HG02571 (cell line): ENCODE results near the gene SLC35B2.

Experiments used
- ATAC-seq: cut with Tn5 transposase; IDR thresholded peaks from one replicate; pipeline ENCODE4 v1.9.1; 2021; ENCODE audit warnings: mild to moderate bottlenecking, moderate library complexity; ENCODE audit not compliant: unreplicated experiment

SLC35B2 gene

DNA sequence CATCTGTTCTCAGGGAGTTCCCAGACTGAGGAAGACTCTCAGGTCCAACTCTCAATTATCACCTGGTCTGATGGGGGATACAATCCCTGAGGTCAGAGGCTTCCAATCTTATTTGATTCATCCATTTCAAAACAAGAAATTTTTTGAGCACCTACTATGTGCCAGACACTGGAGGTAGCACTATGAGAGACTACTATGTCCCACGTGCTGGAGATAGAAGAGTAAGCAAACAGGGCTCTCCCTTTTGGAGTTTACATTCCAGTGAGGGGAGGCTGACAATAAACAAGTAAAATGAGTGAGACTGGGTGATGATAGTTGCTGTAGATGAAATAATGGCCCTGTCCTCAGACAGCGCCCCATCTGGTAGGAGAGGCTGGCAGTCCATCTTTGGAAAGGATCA, 29.4 kb upstream of the SLC35B2 start:
- ATAC-seq = no peak

DNA sequence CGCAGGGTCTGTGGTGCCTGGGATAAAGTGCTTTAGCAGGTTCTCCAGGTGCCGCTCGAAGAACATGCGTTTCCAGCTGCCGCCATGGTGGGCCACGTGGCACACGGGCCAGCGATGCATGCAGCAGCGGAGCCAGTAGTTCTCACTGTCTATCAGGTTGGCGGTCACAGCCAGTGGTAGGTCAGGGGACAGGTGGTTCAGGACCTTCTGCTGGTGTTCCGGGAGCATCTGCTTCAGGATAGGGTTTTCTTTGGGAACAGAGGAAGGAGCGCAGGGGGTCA, 28.9 kb upstream of the SLC35B2 start:
- ATAC-seq = no peak

DNA sequence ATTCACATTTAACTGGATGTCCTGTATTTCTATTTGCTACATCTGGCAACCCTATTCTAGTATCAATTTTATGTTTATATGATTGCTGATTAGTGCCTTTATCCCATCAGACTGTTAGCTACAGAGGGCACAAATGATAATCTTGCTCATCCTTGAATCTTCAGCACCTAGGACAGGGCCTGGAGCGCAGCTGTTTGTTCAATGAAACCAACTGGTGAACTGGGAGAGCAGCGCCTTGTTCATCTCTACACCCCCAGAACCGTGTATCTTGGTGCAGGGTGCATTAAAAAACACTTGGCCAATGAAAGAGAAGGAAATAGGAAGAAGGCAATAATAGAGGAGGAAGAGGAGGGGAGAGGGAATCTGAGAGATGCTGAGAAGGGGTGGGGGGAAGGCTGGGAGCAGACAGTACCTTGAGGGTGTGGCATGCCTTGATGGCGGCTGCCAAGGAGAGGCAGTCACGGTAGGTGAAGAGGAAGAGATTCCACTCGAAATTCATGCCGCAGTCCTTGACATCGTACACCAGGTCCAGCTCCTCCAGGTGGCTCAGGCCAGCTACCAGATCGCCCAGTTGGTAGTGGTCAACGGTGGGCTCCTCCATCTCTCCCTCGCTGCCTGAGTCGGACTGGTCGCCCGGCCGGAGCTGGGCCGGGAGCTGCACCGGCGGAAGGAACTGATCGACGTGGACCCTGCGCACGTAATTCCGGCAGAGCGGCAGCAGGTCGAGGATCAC, 28.4 kb upstream of the SLC35B2 start:
- ATAC-seq = no peak

DNA sequence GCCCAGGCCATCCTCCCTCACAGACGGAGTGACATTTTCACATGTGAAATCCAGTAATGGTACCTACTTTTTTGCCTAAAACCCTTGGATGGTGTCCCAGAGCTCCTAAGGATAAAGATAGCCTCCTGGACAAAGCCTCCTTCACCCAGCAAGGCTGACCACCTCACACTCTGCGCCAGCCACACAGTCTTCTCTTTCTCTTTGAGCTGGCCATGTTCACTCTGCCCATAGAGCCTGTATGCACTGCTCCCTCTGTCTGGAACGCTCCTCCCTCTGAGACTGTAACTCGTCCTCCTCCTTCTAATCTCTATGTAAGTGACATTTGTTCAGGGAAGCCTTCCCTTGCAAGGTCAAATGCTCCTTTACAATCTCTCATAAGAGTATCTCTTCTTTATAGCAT, 27.5 kb upstream of the SLC35B2 start:
- ATAC-seq = no peak

DNA sequence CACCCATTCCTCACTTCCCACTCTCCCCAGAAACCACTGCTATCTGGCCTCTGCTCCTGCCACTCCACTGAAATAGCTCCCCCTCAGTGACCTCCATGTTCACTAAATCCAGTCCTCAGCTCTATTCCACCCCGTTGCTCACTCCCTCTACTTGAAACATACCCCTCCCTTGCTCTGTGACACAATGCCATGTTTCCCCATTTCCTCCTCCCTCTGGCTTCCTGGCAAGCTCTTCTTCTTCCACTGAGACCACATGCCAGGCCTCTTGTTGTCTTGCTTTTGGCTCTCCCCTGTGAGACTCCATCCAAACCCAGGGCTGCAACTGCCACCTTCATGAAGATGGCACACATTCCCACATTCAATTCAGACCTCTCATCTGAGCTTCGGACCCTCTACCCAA, 26.8 kb upstream of the SLC35B2 start:
- no peak for ATAC-seq

DNA sequence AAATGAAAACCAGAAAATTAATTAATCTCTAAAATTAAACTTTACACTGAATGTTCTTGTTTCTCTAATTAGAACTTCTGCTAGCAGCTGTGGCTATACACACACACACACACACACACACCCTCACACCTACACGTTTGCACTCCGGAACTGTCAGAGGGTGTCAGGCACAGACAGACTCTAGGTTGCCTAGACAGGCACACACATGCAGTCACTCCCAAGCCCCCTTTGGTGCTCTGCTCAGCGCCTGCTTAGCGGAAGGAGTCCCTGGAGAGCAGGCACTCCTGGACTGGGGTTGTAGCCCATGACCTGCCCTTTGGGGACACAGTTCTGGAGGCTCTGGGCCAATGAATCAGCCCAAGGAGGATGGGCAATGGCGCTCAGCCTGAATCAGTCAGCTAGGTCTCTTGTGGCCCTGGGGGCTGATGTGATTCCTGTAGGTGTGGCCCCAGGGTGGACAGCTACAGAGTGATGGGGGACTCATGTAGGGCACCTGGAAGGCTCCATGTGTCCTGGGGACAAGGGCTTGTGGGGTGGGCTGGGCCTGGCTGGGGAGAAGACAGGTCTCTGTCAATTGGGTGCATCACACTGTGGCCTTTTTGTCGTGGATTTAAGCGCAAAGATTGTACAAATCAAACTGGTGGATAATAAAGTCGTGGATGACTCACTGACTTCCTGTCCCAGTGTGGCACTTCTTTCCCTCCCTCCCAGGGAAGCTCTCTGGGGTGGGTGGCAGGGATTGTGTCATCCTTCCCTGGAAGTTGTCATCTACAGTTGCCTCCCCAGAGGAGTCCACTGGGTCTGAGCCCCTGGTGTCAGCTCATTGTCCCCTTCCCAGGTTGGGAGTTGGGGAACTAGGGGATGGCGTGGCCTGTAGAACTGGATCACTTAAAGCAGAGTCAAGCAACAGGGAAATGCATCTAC, 21.7 kb upstream of the SLC35B2 start:
- no peak for ATAC-seq

DNA sequence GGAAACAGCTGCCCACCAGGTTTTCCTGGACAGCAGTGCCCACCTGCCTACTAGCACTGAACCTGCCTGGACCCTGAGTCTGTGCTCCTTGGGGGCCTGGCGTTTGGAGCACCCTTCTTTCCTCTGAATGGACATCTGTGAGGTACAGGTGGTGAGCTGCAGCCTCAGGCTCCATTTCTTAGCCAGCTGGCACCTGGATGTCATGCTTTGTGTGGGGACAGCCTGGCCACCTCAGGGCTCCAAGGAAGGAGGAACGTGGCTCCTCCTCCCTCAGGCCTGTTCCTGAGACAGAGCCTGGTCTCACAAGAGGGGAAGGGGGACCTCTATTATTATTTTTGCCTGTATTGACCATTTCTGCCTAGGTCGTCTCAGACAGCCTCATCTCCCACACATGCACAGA, 21.0 kb upstream of the SLC35B2 start:
- no peak for ATAC-seq

DNA sequence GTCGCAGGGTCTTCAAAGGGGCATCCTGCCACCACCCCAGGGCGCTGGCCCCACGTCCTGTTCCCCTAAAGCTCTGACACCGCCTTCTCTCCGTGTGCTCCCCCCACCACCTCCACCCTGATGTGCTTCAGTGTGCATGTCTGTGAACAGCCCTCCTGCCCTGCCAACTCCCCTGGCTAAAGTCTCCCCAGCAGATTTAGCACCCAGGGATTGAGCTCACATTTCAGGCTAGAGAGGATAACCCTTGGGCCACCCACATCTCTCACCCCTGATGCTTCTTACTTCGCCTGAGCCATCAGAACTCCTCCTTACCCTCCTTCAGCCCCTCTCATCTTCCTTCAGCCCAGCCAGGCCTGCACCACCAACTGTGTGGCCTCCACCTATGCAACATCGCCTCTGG, 20.4 kb upstream of the SLC35B2 start:
- ATAC-seq = no peak

DNA sequence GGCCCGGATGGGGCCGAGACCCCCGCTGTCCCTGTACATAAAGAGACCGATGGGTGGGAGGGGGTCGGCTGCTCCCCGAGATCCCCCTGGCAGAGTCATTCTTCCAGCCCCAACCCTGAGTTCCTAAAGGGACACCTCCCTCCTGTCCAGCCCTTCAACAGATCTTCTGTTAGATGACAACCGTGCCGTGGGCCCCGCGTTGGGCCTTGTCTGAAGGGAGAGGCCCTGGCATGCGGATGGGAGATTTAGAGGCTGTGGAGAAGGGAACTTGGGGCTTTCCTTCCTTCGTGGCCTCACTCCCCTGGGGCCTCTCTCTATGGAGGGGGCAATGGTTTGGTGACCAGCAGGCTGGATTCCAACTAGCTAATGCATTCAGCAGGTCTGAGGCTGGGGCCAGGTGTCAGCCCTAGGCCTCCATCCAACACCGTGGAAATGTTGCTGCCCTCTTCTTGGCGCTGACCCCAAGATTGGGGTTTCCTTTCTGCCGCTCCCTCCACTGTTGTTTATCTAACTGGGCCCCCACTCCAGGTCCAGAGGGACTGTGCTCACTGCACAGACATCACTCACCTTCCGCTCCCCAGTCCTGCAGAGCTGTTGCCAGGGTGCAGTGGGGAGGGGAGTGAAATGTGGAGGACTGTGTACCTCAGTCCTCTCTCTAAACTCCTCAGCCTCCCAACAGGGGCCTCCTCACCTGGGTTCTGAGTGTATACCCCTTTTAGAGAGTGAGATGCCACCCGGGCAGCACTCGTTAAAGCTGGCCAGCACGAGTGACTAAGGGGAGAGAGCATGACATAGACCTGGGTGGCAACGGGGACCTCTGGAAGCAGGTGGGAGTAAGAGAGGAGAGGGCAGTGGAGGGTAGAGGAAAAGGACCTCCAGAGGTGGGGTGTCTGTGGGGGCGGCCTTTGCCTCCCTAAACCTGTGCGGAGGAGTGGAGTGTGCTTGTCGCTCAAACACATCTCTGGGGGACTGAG, 19.6 kb upstream of the SLC35B2 start:
- ATAC-seq = no peak

DNA sequence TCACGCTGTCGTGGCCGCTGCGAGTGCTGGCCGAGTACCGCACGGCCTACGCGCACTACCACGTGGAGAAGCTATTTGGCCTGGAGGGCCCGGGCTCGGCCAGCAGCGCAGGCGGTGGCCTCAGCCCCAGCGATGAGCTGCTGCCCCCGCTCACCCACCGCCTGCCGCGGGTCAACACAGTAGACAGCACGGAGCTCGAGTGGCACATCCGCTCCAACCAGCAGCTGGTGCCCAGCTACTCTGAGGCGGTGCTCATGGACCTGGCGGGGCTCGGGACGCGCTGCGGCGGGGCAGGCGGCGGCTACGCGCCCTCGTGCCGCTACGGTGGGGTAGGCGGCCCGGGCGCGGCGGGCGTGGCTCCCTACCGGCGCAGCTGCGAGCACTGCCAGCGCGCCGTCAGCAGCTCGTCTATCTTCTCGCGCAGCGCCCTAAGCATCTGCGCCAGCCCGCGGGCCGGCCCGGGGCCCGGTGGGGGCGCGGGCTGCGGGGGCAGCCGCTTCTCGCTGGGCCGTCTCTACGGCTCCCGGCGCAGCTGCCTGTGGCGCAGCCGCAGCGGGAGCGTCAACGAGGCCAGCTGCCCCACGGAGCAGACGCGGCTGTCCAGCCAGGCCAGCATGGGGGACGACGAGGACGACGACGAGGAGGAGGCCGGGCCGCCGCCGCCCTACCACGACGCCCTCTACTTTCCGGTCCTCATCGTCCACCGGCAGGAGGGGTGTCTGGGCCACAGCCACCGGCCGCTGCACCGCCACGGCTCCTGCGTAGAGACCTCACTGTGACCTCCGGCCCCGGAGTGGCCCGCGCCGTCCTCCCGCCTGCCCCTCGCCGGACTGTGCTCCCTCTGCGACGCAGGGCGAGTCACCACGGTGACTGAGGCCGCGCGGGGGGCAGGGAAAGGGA, 18.7 kb upstream of the SLC35B2 start:
- ATAC-seq = no peak

DNA sequence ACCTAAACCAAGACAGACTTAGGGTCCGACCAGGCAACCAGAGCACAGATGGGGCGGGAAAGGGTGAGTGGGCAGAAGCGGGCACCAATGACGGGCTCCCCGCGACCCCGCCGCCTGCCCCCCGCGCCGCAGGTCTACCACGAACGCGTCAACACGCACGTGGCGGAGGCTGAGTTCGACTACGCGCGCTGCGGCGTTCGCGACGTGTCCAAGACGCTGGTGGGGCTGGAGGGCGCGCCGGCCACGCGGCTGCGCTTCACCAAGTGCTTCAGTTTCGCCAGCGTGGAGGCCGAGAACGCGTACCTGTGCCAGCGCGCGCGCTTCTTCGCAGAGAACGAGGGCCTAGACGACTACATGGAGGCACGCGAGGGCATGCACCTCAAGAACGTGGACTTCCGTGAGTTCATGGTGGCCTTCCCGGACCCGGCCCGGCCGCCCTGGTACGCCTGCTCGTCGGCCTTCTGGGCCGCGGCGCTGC, 18.0 kb upstream of the SLC35B2 start:
- ATAC-seq = no peak

DNA sequence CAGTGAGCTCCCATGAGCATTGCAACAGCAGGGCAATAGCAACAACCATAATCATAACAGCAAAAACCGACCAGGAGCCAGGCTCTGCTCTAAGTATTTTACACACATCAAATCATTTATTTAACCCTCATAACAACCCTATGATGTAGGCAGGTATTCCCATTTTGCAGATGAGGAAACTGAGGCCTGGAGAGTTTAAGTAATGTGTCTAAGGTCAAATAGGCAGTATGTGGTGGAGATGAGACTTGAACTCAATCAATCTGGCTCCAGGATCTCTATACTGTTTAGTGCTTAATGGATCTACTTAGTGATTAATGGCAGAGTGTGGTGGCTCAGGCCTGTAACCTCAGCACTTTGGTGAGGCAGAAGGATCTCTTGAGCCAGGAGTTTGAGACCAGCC, 16.3 kb upstream of the SLC35B2 start:
- no peak for ATAC-seq

DNA sequence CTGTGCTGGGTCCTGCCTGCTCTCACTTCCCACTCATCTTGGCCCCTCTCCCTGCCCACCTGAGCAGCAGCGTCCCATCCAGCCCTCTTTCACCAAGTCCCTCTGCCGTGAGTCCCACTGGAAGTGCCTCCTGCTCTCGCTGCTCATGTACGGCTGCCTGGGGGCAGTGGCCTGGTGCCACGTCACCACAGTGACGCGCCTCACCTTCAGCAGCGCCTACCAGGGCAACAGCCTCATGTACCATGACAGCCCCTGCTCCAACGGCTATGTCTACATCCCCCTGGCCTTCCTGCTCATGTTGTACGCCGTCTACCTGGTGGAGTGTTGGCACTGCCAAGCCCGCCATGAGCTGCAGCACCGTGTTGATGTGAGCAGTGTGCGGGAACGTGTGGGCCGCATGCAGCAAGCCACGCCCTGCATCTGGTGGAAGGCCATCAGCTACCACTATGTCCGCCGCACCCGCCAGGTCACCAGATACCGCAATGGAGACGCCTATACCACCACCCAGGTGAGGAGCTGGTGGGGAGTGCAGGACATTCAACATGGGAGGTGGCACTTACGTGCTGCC, 15.8 kb upstream of the SLC35B2 start:
- ATAC-seq = no peak

DNA sequence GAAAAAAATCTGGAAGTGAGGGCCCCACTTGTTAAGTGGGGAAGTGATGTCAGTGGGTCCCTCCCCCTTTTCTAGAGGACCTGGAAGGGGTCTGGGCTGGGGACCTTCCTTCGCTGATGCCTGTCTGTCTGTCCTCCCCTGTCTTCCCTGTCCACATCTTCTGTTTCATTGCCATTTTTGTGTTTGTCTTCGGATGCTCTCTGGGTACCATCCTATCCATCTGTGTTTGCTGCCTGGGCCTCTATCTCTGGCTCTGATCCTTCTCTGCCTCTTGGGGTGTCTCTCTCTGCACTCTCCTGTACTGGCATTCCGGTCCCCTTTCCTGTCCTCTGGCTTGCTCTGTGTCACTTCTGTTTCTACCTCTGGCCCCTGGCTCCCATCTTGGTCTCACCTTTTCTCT, 15.2 kb upstream of the SLC35B2 start:
- no peak for ATAC-seq

DNA sequence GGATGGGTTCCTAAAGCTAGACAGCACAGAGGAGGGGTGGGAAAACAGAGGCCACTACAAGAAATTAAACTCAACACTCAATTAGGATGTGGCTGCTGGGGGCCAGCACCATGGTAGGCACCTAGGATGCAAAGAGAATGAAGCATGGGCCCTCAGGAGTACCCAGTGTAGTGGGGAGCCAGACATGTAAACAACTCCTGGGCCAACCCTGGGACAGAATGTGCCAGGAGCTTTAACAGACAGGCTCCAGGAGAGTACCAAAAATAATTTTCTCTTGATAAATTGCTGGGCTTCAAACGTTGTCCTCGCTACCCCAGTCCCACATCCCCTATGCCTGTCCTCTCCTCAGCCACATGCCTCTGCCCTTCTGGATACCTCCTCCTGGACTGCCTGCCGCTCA, 14.6 kb upstream of the SLC35B2 start:
- ATAC-seq = no peak

DNA sequence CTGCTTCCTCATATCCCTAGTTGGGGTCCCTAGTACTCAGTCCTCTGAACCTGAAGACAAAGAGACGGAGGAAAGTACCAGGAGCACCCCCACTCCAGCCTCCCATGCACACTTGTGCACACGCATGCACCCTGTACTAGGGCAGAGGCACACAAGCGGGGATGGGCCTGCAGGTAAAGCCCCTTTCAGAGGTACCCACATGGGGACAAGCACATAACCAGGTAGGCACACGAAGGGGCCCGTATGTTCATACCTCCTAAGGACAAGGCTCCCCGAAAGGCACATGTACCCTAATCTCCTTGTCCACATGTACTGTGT, 14.0 kb upstream of the SLC35B2 start:
- ATAC-seq = no peak

DNA sequence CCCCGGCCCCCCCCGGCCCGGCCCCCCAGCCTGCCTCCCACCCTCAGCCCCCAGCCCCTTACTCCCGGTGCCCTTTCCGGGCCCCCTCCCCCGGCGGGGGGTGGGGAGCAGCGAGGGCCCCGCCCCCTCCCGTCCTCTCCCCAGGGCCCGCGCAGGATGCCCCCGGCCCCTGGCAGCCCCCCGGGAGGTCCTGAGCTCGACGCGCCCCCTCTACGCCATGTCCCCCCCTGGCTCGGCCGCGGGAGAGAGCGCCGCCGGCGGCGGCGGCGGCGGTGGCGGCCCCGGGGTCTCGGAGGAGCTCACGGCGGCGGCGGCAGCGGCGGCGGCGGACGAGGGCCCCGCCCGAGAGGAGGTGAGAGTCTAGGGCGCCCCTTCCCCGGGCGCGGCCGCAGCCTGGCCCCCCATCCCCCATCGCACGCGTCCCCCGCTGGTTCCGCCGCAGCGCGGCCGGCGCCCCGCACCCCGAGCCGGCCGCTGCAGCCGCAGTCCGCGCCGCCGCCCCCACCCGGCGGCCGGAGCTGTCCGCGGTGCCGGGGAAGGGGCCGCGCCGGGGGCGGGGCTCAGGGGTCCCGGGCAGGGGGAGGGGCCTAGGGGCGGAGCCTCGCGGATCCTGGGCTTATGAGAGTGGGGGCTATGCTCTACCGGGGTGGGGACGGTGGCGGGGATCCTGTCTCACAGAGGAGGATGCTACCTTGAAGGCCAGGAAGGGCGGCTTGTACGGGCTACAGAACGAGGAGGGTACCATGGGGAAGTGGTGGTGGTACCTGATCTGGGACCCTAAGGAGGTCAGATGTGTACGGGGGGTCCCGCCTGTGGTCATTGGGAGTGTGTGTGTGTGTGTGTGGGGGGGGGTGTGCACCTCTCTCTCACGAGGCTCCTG, 13.4 kb upstream of the SLC35B2 start:
- no peak for ATAC-seq

DNA sequence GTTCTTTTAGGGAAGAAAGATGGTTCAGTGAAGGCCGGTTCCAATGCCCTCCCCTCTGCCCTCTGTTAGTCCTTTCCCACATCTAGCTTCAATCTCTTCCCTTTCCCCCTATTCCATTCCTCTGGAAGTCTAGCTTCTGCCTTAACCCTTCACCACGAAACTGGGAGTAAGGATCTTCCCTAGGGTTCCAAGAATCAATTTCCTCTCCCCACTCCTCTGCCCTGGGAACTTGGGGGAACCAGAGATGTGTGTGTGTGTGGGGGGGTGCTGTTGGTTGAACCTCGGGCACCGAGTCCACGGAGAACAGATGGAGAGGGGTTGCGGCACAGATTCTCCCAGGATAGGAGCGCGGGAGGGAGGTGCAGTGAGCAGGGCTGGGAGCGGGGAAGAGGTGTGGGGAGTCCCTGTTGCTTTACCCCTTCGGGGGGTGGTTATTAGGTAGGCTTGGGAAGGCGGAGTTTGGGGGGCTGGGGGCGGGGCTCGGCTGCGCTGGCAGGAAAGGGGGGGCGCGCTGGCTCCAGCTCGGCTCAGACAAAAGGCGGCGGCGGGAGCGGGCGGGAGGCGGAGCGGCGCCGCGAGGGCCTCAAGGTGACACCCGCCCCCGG, 12.7 kb upstream of the SLC35B2 start, which contains the start of gene TMEM151B:
Gene TMEM151B (plus strand): TSS at position 530 of the 605 bp plus-strand sequence. CDS start 293 bp downstream, outside the sequence.
- no peak for ATAC-seq
